Astrocyte of the spinal cord (primary cell): ENCODE data around the gene COL4A2.

ENCODE experiments used
- DNase-seq: peaks from one replicate; pipeline ENCODE4 v3.0.0; 2011; ENCODE audit warnings: low read depth, low spot score
- H3K4me3 ChIP-seq: 2 replicates; pipeline ENCODE4 v1.5.1; 2011; ENCODE audit warnings: low read depth, mild to moderate bottlenecking, low read length, moderate library complexity
- CTCF ChIP-seq: IDR thresholded peaks from 2 replicates; pipeline ENCODE4 v1.5.1; 2012; ENCODE audit warnings: low read depth, mild to moderate bottlenecking, low read length, inconsistent platforms
- in situ Hi-C: cut with HindIII; loops from 2 replicates; pipeline ENCODE4 v1.10.0; 2017; ENCODE audit warnings: low sequenced_read_pairs

The COL4A2 gene

GRCh38 chr13:110458594-110459365 is 151.7 kb downstream of the COL4A2 start:
- TF ChIP-seq CTCF = no peak
- in situ Hi-C loops = no loop called here
- DNase-seq = no peak
- no peak overlapping the region for H3K4me3 ChIP-seq

GRCh38 chr13:110462091-110462490 is 155.0 kb downstream of the COL4A2 start:
- in situ Hi-C loops = no loop called here
- DNase-seq = no peak
- no peak for TF ChIP-seq CTCF

GRCh38 chr13:110463156-110463555 is 156.1 kb downstream of the COL4A2 start:
- TF ChIP-seq CTCF = no peak
- H3K4me3 ChIP-seq = no peak overlapping the region
- no peak for DNase-seq
- in situ Hi-C loops = no loop called here

More at GRCh38 chr13:110462091-110462490, 155.0 kb downstream of the COL4A2 start:
- H3K4me3 ChIP-seq = no peak overlapping the region

- in situ Hi-C loops = no loop called here
- TF ChIP-seq CTCF = no peak
- no peak overlapping the region for H3K4me3 ChIP-seq
- DNase-seq = no peak
These were observed 156.9 kb downstream of the COL4A2 start for GRCh38 chr13:110463871-110464510.

- no peak for TF ChIP-seq CTCF
- no peak for DNase-seq
- in situ Hi-C loops = no loop called here
- H3K4me3 ChIP-seq = no peak overlapping the region
These were observed 157.7 kb downstream of the COL4A2 start for GRCh38 chr13:110464556-110465333.

GRCh38 chr13:110465696-110466095 is 158.6 kb downstream of the COL4A2 start:
- no peak for TF ChIP-seq CTCF
- in situ Hi-C loops = no loop called here
- no peak overlapping the region for H3K4me3 ChIP-seq

More at GRCh38 chr13:110465696-110466095, 158.6 kb downstream of the COL4A2 start:
- DNase-seq = no peak
